Right renal cortex interstitium (tissue), 3 donors: ENCODE data around the gene PRKAG2. TPM values are rescaled to one million over a fixed set of nuclear protein-coding genes. Genes with fewer than 3 reads are reported as not detected.

Experiments used
- DNase-seq, 3 donors: peaks; one replicate each; pipeline ENCODE4 v3.0.0-alpha.2; 2013; ENCODE audit warnings: low read depth in 3 of 3, low spot score in 2 of 3
- polyA plus RNA-seq, 3 donors: library from polyadenylated mRNA; unstranded; fragments of 120-200 nt; gene quantifications; one replicate each; pipeline ENCODE4 v1.2.1, GENCODE V29; 2013; ENCODE audit not compliant: insufficient read length in 3 of 3

Gene PRKAG2
- polyA plus RNA-seq, 3 donors: 29.7 to 30.4 (median 30.0) TPM

- DNase-seq: no peak
These were observed 229.9 kb downstream of the PRKAG2 start for GRCh38 chr7:151647006-151647405.

DNA sequence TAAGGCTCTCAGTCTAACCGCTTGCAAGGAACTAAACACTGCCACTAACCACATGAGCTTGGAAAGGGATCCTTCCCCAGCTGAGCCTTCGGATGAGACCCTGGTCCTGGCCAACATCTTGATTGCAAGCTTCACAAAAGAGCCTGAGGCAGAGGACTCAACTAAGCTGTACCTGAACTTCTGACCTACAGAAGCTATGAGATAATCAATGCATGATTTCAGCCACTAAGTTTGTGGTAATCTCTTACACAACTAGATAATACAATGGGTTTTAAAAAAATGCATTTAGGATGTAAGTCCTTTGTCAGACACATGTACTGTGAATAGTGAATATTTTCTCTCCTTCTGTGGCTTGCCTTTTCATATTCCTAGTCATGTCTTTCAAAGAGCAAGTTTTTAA lies 231.6 kb downstream of the PRKAG2 start:
- no peak for DNase-seq

DNA sequence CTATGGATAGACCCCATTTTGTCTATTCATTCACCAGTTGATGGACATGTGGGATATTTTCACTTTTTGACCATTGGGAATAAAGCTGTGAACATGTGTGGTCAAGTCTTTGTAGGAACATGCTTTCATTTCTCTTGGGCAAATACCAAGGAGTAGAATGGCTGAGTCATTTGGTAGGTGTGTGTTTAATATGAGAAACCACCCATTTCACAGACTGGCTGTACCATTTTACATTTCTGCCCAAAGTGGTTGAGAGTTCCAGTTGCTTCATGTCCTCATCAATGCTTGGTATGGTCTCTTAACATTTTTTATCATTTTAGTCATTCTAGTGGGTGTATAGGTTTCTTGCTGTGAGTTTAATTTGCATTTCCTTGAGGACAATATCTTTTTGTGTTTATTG lies 232.4 kb downstream of the PRKAG2 start:
- no peak for DNase-seq

GRCh38 chr7:151642746-151643145 lies 234.2 kb downstream of the PRKAG2 start:
- no peak for DNase-seq

DNA sequence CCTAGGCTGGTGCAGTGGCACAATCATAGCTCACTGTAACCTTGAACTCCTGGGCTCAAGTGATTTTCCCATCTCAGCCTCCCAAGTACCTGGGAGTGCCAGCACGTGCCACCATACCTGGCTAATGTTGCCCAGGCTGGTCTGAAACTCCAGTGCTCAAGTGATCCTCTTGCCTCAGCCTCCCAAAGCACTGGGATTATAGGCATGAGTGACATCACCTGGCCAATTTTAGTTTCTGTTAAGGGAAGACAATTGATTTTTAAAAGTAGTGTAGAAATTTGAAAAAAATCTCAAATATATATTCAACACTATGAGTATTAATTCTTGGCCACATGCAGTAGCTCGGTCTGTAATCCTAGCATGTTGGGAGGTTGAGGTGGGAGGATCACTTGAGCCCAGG lies 235.3 kb downstream of the PRKAG2 start:
- no peak for DNase-seq

GRCh38 chr7:151637781-151638261 lies 239.1 kb downstream of the PRKAG2 start:
- DNase-seq: no peak

DNA sequence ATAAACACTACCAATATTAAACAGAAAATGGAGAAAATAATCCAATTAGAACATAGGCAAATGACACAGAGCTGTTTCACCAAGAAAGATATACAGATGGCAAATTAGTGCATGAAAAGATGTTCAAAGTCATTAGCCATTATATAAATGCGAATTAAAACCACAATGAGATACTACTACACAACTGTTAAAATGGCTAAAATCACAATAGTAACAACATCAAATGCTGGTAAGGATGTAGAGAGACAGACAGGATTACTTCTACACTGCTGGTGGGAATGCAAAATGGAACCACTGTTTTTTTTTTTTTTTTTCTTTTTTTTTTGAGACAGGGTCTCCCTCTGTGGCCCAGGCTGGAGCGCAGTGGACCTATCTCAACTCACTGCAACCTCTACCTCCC lies 242.3 kb downstream of the PRKAG2 start:
- DNase-seq: no peak

GRCh38 chr7:151633516-151633812 lies 243.5 kb downstream of the PRKAG2 start:
- DNase-seq: no peak

GRCh38 chr7:151632750-151633515 lies 244.0 kb downstream of the PRKAG2 start:
- DNase-seq: no peak

GRCh38 chr7:151631953-151632749 lies 244.8 kb downstream of the PRKAG2 start:
- no peak for DNase-seq

- no peak for DNase-seq
These were observed 245.4 kb downstream of the PRKAG2 start for GRCh38 chr7:151631570-151631952.

- no peak for DNase-seq
These were observed 245.9 kb downstream of the PRKAG2 start for GRCh38 chr7:151630851-151631569.

- no peak for DNase-seq
These were observed 246.6 kb downstream of the PRKAG2 start for GRCh38 chr7:151630358-151630757.

DNA sequence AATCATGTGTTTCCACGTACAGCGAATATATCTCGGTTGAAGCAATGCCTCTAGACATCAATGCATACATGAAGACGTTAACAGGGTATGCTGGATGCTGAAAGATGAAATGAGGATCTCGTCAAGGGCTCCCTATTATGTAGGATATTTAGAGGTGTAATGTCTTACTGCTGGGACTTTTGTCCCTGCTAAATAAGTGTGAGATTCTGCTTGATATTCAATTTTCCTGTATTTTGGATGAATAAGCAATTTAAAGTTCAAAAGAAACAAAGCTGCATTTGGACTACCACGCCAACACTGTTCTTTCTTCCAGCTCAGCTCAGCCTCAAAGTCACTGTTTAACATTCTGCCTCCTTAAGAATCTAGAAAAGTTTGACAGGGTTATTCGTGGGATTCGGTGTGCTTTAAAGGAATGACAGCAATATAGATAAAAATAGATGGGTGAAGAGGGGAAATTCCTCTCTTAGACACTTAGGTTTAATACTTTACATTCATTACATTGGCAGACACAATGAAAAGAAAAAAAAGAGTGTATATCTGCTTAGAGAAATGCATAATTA lies 247.1 kb downstream of the PRKAG2 start:
- DNase-seq: no peak

DNA sequence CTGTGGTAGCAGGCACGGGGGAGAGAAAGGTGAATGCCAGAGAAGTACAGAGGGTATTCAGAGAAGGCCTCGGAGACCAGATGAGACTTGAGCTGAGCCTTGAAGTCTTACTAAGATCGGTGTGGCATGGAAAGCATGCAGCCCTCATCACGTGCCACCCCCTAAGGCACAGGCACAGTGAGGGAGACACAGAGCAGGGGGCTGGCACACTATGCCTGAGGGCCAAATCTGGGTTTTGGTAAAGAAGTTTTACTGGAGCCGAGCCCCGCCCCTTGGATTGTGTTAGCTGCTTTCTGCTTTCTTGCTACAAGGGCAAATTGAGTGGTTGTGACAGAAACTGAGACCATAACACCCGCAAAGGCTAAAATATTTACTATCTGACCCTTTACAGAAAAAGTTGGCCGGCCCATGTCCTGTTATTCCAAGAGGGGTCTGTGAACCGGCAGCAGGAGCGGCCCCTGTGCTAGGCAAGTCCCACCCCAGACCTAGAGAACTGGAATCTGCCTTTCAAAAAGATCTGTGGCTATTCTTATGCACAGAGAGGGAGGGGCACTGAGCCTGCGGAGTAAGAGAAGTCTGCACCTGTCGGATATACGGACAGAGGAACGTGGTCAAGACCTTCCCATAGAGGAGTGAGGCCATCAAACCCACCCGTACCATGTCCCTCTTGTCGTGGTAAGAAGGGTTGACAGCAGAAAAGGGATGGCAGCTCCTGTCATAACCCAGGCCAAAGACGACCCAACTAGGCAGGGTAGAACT lies 247.9 kb downstream of the PRKAG2 start:
- no peak for DNase-seq

GRCh38 chr7:151626422-151627115 lies 250.3 kb downstream of the PRKAG2 start:
- no peak for DNase-seq

GRCh38 chr7:151625606-151626005 lies 251.3 kb downstream of the PRKAG2 start:
- no peak for DNase-seq

DNA sequence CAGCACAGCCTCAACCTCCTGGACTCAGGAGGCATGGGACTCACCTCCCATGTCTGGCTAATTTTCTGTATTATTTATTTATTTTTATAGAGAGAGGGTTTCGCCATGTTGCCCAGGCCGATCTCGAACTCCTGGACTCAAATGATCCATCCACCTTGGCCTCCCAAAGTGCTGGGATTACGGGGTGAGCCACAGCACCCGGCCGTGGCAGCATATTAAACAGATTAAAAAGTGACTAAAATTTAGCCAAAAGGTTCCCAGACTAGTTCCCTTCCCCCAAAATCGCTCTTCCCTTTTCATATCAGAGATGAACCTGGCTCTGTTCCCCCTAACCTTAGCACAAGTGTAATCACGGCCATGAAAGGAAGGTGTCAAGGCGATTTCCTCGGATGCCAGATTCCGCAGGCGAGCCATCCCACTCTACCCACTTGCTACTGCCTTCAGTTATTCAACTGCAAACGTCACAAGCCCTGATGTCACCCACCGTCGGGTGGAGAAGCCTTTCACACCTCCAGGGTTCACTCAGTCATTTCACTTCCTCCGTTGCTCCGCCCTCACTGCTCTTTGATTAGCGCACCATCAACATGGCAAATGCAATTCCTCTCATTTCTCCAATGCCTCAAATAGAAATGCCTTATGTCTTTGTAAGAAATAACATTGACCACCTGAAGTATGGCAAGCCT lies 252.5 kb downstream of the PRKAG2 start:
- no peak for DNase-seq

DNA sequence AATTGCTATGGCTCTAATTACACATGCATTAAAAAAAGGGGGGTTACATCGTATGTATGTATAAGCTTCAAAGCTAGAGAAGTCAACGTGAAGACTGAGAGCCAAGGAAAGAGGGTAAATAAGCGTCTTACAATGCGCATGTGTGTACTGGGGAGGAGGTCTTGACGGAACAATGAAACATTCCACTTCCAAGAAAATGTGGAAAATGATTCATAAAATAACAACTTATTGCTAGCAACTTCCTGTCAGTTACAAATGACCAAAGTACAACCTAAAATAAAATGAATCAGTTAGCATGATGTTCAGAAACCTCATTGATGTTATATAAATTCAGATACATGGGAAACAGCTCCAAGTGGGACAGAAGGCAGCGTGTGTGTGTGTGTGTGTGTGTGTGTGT lies 253.1 kb downstream of the PRKAG2 start:
- DNase-seq: no peak
